Measurements from ENCODE around the gene PCCA.
A peak's percentile ranks its signal among the peaks of the same experiment; 100 is the strongest.

DNA sequence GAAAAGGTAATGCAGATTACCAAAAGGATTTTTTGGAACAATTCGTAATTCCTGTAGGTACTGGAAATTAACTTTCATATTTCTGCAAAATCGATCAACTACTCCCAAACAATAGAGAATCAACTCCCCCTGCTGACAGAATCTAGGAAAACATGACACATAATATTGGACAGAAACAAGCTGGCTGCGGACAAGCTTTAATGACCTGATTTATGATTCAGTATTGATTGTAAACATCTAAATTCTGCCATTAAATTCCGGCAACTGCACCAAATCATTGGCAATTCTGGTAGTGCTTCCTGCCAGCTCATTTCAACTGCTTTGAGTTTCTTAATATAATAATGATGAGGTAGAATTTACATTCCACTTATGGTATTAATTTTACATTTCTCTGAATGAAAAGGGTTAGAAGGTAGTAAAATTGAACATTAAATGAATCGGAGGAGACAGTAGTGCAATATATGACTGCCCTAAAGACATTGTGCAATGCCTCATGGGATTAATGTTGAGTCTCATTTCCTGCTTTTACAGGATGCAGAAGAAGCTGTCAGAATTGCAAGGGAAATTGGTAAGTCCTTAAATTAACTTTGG, 146.5 kb downstream of the PCCA start:
- TF ChIP-seq, protein P1, sequence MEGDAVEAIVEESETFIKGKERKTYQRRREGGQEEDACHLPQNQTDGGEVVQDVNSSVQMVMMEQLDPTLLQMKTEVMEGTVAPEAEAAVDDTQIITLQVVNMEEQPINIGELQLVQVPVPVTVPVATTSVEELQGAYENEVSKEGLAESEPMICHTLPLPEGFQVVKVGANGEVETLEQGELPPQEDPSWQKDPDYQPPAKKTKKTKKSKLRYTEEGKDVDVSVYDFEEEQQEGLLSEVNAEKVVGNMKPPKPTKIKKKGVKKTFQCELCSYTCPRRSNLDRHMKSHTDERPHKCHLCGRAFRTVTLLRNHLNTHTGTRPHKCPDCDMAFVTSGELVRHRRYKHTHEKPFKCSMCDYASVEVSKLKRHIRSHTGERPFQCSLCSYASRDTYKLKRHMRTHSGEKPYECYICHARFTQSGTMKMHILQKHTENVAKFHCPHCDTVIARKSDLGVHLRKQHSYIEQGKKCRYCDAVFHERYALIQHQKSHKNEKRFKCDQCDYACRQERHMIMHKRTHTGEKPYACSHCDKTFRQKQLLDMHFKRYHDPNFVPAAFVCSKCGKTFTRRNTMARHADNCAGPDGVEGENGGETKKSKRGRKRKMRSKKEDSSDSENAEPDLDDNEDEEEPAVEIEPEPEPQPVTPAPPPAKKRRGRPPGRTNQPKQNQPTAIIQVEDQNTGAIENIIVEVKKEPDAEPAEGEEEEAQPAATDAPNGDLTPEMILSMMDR (IDR thresholded peaks at IDR 0.05): peak in 5 of 6 experiments; percentile 38 to 84 (median 80)
- TF ChIP-seq POLR2A (IDR thresholded peaks at IDR 0.05): no peak

Measured in Peyer's patch (tissue), 4 donors.